HepG2 (cell line): Measurements from ENCODE around the gene TMEM233. TPM values are rescaled to one million over a fixed set of nuclear protein-coding genes. Genes with fewer than 3 reads are reported as not detected.

Source experiments
- ARID5B ChIP-seq: IDR thresholded peaks from 2 replicates; pipeline ENCODE4 v1.4.0; 2020; ENCODE audit warnings: mild to moderate bottlenecking, missing genetic modification reagents
- CHCHD3 ChIP-seq: sonication (generic); formaldehyde crosslinking; IDR thresholded peaks from 2 replicates; pipeline ENCODE4 v1.8.0; 2022; ENCODE audit warnings: mild to moderate bottlenecking, missing genetic modification reagents, moderate library complexity
- CREBL2 ChIP-seq: sonication (generic); formaldehyde crosslinking; IDR thresholded peaks from 2 replicates; pipeline ENCODE4 v1.8.1; 2023; ENCODE audit warnings: missing genetic modification reagents, mild to moderate bottlenecking, borderline replicate concordance
- ETS1 ChIP-seq: sonication (generic); formaldehyde crosslinking; IDR thresholded peaks from 2 replicates; pipeline ENCODE4 v1.4.0; 2020; ENCODE audit warnings: missing genetic modification reagents
- HIC2 ChIP-seq: sonication (generic); formaldehyde crosslinking; IDR thresholded peaks from 2 replicates; pipeline ENCODE4 v1.9.0; 2022; ENCODE audit warnings: low read depth, missing genetic modification reagents
- HINFP ChIP-seq: sonication (generic); formaldehyde crosslinking; IDR thresholded peaks from 2 replicates; pipeline ENCODE4 v1.4.0; 2020; ENCODE audit warnings: low read depth, mild to moderate bottlenecking, missing genetic modification reagents
- HOXA3 ChIP-seq: sonication (generic); formaldehyde crosslinking; IDR thresholded peaks from 2 replicates; pipeline ENCODE4 v1.5.0; 2020; ENCODE audit warnings: missing genetic modification reagents
- MXD1 ChIP-seq: sonication (generic); formaldehyde crosslinking; IDR thresholded peaks from 2 replicates; pipeline ENCODE4 v1.4.0; 2020; ENCODE audit warnings: mild to moderate bottlenecking, missing genetic modification reagents
- MYC ChIP-seq: sonication (generic); formaldehyde crosslinking; IDR thresholded peaks from 2 replicates; pipeline ENCODE4 v1.9.0; 2021; ENCODE audit warnings: missing genetic modification reagents, borderline replicate concordance
- MYNN ChIP-seq: sonication (generic); formaldehyde crosslinking; IDR thresholded peaks from 2 replicates; pipeline ENCODE4 v1.4.0; 2020; ENCODE audit warnings: mild to moderate bottlenecking, low read depth, missing genetic modification reagents
- PBX2 ChIP-seq: IDR thresholded peaks from 2 replicates; pipeline ENCODE4 v1.6.1; 2016; ENCODE audit warnings: control low read depth
- RBAK ChIP-seq: sonication (generic); formaldehyde crosslinking; IDR thresholded peaks from 2 replicates; pipeline ENCODE4 v1.5.1; 2020; ENCODE audit warnings: mild to moderate bottlenecking, missing genetic modification reagents
- SATB2 ChIP-seq: sonication (generic); formaldehyde crosslinking; IDR thresholded peaks from 2 replicates; pipeline ENCODE4 v1.5.0; 2020; ENCODE audit warnings: missing genetic modification reagents
- STAG1 ChIP-seq: sonication (generic); formaldehyde crosslinking; IDR thresholded peaks from 2 replicates; pipeline ENCODE4 v1.4.0; 2020; ENCODE audit warnings: missing genetic modification reagents
- TCF12 ChIP-seq, 2 experiments: fragments of 450-650 bp in 1 of 2; sonication (generic) in 1 of 2; formaldehyde crosslinking in 1 of 2; IDR thresholded peaks; 2 replicates each; pipeline versions ENCODE4 v1.6.1 to v1.8.0; 2017 to 2022; ENCODE audit warnings: antibody characterized with exemption in 1 of 2, mild to moderate bottlenecking in 1 of 2, missing genetic modification reagents in 1 of 2, moderate library complexity in 1 of 2
- THAP11 ChIP-seq: IDR thresholded peaks from 2 replicates; pipeline ENCODE4 v1.6.1; 2016; ENCODE audit warnings: missing biosample characterization, missing genetic modification reagents
- ZNF556 ChIP-seq: sonication (generic); formaldehyde crosslinking; IDR thresholded peaks from 2 replicates; pipeline ENCODE4 v1.4.0; 2020; ENCODE audit warnings: mild to moderate bottlenecking, missing genetic modification reagents, borderline replicate concordance
- ZNF883 ChIP-seq: sonication (generic); formaldehyde crosslinking; IDR thresholded peaks from 2 replicates; pipeline ENCODE4 v1.5.1; 2020; ENCODE audit warnings: mild to moderate bottlenecking, missing genetic modification reagents; ENCODE audit errors: not compliant biosample characterization
- polyA plus RNA-seq, 8 experiments: library from polyadenylated mRNA; depleted of rRNA in 3 of 8; stranded (reverse) in 7 of 8; unstranded in 1 of 8; fragments of >200 nt; fragmentation: Illumina TruSeq in 4 of 8; extraction: Trizol in 4 of 8; gene quantifications; 2 replicates each; pipeline versions ENCODE4 v1.2.1 to v1.2.3, GENCODE V29; 2011 to 2016; ENCODE audit warnings: low read depth in 4 of 8, missing spikeins in 1 of 8, mixed read lengths in 1 of 8; ENCODE audit not compliant: insufficient read depth in 1 of 8
- total RNA-seq, 5 experiments: library from RNA; depleted of rRNA; stranded (reverse); fragments of >200 nt; fragmentation: Illumina TruSeq; extraction: Trizol; gene quantifications; 2 replicates each; pipeline ENCODE4 v1.2.3, GENCODE V29; 2016; ENCODE audit warnings: low read depth in 1 of 5

The TMEM233 gene
- total and polyA plus RNA-seq, 2 of the 13 experiments (the other 11 are each of a cell fraction or from before 2014, with no cell fraction given), result 0.03 TPM; not detected in 1

GRCh38 chr12:119667577-119668323, 74.2 kb downstream of the TMEM233 start, which contains the start of gene PRKAB1 (continued):
- peak; percentile 93 for TF ChIP-seq HOXA3 (CRISPR knock-in tag)
- peak; percentile 89 for TF ChIP-seq MXD1 (CRISPR knock-in tag)
- TF ChIP-seq MYC (CRISPR knock-in tag), result peak; percentile 67; the same call in 1 of the 2 replicates
- peak; percentile 55 for TF ChIP-seq STAG1
- no peak for TF ChIP-seq CHCHD3 (CRISPR knock-in tag)
- peak; percentile 84 for TF ChIP-seq ZNF883 (CRISPR knock-in tag)
- no peak for TF ChIP-seq PBX2
- no peak for TF ChIP-seq RBAK (CRISPR knock-in tag)
- peak; percentile 62 for TF ChIP-seq ARID5B
- TF ChIP-seq TCF12 (IDR thresholded peaks at IDR 0.05), result no peak
- TF ChIP-seq TCF12 (CRISPR knock-in tag; IDR thresholded peaks at IDR 0.05), result peak; percentile 70; the same call in 1 of the 2 replicates
- no peak for TF ChIP-seq SATB2 (CRISPR knock-in tag)
- TF ChIP-seq ZNF556, result peak; percentile 45; the same call in 1 of the 2 replicates
- TF ChIP-seq HIC2 (CRISPR knock-in tag), result peak; percentile 69; the same call in 1 of the 2 replicates
- TF ChIP-seq HINFP (CRISPR knock-in tag), result peak; percentile 65
- TF ChIP-seq CREBL2 (CRISPR knock-in tag), result no peak
- TF ChIP-seq MYNN (CRISPR knock-in tag), result no peak
- peak; percentile 93 for TF ChIP-seq THAP11
- no peak for TF ChIP-seq ETS1 (CRISPR knock-in tag)
